ENCODE data around the gene TENT4B.

TENT4B gene

GRCh38 chr16:50238314-50238713 is 85.2 kb downstream of the TENT4B start:
- DNase-seq: no peak

GRCh38 chr16:50238868-50239301 is 85.8 kb downstream of the TENT4B start:
- no peak for DNase-seq

DNA sequence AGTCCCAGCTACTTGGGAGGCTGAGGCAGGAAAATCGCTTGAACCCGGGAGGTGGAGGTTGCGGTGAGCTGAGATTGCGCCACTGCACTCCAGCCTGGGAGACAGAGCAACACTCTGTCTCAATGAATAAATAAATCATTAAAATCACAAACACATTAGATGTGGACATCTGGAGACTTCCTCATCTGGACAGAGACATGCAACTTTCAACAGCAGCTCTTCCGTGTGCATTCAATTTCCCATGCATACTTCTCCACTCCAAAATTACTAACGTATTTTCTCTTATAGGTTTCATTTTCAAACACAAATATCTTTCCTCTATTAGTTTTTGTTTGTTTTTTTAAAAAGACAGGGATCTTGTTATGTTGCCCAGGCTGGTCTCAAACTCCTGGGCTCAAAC is 89.9 kb downstream of the TENT4B start:
- peak; percentile 36 for DNase-seq

- DNase-seq: no peak
These were observed 91.0 kb downstream of the TENT4B start for GRCh38 chr16:50244140-50244503.

- no peak for DNase-seq
These were observed 91.7 kb downstream of the TENT4B start for GRCh38 chr16:50244504-50245416.

DNA sequence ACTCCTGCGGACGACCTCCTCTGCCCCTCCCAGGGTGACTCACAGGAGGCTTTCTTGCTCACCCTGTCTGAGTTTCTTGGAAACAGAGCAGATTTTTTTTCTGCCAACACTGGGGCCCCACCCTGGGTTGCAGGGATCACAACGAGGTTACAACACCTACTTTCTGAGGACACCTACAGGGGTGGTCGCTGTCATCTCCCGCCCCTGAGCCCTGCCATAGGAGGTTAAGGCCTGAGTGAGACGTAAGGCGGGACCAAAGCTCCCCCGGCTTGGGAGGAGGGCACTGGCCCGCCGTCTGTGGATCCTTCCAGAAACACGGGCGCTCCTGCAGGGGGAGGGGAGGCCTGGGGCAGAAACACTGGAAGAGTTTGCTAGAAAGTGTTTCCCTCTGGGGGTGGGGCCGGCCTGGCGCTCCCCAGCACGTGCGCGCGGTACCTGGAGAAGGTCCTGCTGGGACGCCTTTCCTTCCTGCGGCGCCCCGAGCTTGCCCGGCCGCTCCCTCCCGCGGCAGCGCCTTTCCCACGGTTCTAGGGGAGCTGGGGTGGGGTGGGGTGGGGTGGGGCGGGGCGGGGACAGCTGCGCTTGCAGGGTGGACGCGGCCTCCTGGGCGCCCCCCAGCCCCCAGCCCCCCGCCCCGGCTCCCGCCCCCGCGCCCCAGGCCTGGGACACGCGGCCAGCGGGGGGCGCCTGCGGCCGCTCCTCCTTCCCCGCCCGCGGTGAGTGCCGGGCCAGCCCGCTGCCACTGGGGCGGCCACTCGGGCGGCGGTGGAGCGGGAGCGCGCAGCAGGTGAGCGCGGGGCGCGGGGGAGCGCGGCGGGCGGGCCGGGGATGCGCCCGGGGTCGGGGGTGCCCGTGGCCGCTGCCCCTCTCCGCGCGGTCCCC is 92.6 kb downstream of the TENT4B start:
- DNase-seq: peak; percentile 78

DNA sequence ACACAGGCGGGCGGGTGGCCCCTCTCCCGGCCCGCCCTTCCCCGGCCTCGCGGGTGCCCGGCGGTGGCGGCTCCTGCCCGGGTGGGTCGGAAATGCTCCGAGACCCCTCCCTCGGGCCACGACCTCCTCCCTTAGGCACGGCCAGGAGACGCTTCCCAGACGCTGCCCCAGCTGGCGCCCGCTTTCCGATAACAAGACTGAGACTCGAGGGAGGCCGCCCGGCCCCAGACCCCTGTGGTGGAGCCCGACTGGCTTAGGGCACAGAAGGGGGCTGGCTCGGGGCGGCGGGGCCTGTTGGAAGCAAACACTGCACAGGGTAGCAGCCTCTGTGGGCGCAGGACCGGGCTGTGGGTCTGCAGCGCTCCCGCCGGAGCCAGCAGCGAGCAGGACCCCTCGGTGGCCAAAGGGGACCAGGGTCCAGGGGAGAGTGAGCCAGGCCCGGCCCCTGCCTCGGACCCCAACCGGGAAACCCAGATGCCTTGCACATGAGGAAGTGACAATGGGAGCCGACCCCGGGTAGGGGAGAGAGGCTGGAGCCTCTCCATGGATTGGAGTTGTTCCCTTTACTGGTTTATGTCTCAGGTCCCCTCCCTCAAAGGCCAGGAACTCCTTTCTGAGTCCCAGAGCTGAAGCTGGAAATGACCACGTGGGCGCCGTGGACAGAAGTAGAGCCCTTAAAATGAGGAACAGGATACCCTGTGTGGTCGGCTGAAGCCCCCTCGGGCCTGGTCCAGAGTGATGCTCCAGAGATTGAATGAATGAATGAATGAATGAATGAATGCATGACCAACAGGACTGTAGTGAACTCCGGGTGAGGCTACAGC is 93.4 kb downstream of the TENT4B start:
- DNase-seq: no peak

- DNase-seq: no peak
These were observed 94.2 kb downstream of the TENT4B start for GRCh38 chr16:50247123-50247905.

GRCh38 chr16:50247906-50248608 is 95.0 kb downstream of the TENT4B start:
- no peak for DNase-seq

DNA sequence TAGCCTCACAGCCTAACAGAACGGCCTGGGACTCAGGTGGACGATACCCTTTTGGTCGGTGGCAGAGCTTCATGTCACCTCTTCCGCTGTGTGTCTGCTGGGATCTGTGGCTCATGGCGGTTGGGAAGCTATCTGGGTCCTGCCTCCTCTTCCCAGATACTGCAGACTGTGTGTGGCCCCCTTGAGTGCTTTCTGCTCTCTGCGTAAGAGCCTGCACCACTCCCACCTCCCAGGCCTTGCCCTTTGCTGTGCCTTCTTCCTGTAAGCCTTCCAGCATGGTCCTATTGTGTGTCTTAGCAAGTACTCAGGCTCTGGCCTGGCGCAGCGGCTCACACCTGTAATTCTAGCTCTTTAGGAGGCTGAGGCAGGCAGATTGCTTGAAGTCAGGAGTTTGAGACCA is 95.7 kb downstream of the TENT4B start:
- no peak for DNase-seq

- DNase-seq: peak; percentile 78
These were observed 98.4 kb downstream of the TENT4B start for GRCh38 chr16:50251375-50252081.

DNA sequence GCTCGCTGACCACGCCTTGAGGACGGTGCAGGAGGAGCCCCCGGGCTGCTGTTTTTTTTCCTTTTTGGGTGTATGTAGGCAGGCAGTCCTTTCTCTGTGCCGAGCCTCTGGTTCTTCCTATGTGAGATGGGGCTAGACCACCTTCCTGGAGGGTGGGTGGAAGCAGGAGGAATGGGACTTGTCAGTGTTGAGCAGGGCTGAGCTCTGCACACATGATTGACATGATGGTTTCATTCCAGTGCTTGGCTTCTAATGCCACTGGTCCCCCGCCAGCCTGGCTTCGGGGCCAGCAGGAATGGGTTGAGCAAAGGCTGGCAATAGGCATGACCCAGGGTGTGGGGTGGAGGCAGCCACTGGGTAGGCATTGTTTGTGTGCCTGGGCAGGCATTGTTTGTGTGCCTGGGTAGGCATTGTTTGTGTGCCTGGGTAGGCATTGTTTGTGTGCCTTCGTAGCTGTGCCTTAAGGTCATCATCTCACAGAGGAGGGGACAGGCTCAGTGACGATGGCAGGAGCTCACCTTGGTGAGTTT is 99.0 kb downstream of the TENT4B start:
- DNase-seq: no peak

GRCh38 chr16:50252874-50253513 is 99.9 kb downstream of the TENT4B start:
- DNase-seq: no peak

DNA sequence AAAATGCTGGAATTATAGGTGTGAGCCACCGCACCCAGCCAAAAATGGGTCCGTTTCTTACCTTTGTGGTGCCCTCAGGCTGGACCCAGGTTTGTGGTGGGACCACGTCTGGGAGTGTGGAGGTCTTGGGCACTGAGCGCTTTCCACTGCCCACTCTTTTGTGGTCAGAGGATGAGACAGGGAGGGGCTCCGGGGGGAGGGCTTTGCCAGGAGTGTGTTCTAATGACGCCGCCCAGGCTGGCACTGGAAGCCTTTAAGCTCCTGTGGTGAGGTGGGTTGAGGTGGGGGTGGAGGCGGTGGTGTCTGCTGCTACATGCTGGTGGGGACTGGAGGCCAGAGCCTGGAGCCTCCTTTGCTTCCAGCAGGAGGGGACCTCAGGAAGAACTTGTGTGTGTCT is 100.4 kb downstream of the TENT4B start:
- DNase-seq: no peak

DNA sequence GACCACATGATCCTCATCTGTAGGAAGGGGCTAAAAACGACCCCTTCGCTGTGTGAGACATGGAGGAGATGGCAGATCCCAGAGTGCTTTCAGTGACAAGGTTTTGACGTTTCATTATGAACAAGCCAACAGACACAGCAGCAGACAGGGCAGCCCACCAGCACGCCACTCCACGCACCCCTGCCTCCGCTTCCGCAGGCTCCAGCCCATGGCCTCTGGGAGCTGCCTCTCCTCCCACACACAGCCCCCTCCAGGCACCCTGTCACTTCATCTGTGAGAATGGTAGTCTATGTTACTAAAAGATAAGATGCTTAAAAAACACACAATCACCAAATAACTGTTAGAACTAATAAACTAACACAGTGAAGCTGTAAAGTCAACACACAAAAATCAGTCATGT is 101.0 kb downstream of the TENT4B start:
- no peak for DNase-seq

DNA sequence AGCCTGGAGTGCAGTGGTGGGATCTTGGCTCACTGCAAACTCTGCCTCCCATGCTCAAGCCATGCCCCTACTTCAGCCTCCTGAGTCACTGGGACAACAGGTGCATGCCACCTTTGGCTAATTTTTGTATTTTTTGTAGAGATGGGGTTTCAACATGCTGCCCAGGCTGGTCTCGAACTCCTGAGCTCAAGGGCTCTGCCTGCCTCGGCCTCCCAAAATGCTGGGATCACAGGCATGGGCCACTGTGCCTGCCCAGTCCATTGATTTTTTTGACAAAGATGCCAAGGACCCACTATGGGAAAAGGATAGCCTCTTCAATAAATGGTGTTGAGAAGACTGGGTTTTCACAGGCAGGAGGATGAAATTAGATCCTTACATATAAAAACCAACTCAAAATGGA is 102.4 kb downstream of the TENT4B start:
- no peak for DNase-seq

- no peak for DNase-seq
These were observed 103.5 kb downstream of the TENT4B start for GRCh38 chr16:50256604-50257003.

GRCh38 chr16:50257876-50258275 is 104.8 kb downstream of the TENT4B start:
- no peak for DNase-seq

DNA sequence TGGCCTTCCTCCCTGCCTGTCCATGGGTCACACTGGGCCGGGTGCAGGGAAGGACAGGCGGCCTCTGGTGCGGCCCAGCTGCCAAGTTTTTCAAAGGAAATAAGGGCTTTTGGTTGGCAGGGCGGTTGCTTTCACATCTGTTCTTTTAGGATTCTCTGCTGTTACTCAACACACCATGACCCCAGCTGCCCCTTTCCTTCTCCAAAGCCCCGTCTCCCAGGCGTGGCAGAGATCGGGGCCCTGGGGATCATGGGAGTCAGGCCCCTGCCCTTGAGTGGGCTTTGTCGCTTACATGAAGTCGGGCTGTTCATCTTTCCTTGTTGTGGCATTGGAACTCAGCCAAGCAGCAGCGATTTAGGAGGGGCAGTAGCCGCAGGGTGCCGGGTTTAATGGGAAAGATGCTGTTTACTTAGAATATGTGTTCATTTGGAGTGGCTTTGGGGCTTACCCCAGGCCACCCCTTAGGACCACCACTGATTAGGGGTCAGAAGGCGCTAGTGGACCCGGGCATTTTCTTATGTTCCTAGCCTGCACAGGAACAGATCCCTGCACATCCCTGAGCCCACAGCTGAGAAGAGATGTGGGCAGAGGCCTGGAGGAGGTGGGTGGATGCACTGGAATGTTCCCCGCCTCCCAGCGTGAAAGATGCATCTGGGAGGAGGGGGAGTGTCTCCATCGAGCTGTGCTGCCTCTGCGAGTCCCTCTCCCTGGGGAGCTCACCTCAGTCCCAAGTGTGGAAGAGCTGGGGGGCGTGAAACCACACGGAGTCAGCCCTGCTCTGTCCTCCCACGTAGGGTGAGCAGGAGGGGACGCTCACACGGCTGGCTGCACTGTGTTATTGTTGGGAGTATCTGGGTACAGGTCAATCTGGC is 106.5 kb downstream of the TENT4B start:
- no peak for DNase-seq

All from fibroblast of upper back skin (primary cell).